NCI-H2029 treated with DMSO at 0.1 percent for 48 hours (cell line): ENCODE measurements around the gene BPGM.

Experiments
- DNase-seq: peaks from one replicate; lab custom pipeline; 2025; lab: John Stamatoyannopoulos, UW

Gene BPGM

GRCh38 chr7:134646425-134647305, at the start of gene BPGM:
TSS of gene BPGM (plus strand) at chr7:134646853. CDS start at chr7:134661508, 14,655 bp downstream.
- DNase-seq = peak; percentile 98

GRCh38 chr7:134599371-134599770, 47.3 kb upstream of the BPGM start:
- no peak for DNase-seq

- DNase-seq = no peak
Measured at GRCh38 chr7:134601459-134601858, 45.2 kb upstream of the BPGM start.

- DNase-seq = no peak
Measured at GRCh38 chr7:134602881-134603451, 43.7 kb upstream of the BPGM start.

GRCh38 chr7:134605978-134606923, 40.4 kb upstream of the BPGM start:
- peak; percentile 18 for DNase-seq

- DNase-seq = no peak
Measured at GRCh38 chr7:134611611-134612151, 35.0 kb upstream of the BPGM start.

GRCh38 chr7:134612197-134612596, 34.5 kb upstream of the BPGM start:
- DNase-seq = no peak

- DNase-seq = no peak
Measured at GRCh38 chr7:134613623-134614347, 32.9 kb upstream of the BPGM start.

GRCh38 chr7:134616611-134617010, 30.0 kb upstream of the BPGM start:
- DNase-seq = no peak

- DNase-seq = no peak
Measured at GRCh38 chr7:134618756-134619530, 27.7 kb upstream of the BPGM start.

- DNase-seq = no peak
Measured at GRCh38 chr7:134619627-134620331, 26.9 kb upstream of the BPGM start.

GRCh38 chr7:134622303-134622995, 24.2 kb upstream of the BPGM start:
- DNase-seq = no peak

GRCh38 chr7:134623193-134623592, 23.5 kb upstream of the BPGM start:
- no peak for DNase-seq

GRCh38 chr7:134625550-134625949, 21.1 kb upstream of the BPGM start:
- no peak for DNase-seq

GRCh38 chr7:134627109-134627774, 19.4 kb upstream of the BPGM start:
- DNase-seq = no peak

GRCh38 chr7:134627775-134628153, 18.9 kb upstream of the BPGM start:
- DNase-seq = no peak

GRCh38 chr7:134629445-134629844, 17.2 kb upstream of the BPGM start:
- no peak for DNase-seq

GRCh38 chr7:134630237-134630636, 16.4 kb upstream of the BPGM start:
- no peak for DNase-seq

GRCh38 chr7:134630893-134631292, 15.8 kb upstream of the BPGM start:
- no peak for DNase-seq
